NCI-H2196 (cell line): ENCODE results near the gene SLC6A13.
"Not testable (repeated sequence)": the region's sequence is repeated elsewhere in the genome, so short reads cannot be mapped to it uniquely, and the experiment has no call there.

Source experiments
- DNase-seq: peaks from one replicate; lab custom pipeline; 2025; ENCODE audit not compliant: unreplicated experiment; lab: John Stamatoyannopoulos, UW

Gene SLC6A13

DNA sequence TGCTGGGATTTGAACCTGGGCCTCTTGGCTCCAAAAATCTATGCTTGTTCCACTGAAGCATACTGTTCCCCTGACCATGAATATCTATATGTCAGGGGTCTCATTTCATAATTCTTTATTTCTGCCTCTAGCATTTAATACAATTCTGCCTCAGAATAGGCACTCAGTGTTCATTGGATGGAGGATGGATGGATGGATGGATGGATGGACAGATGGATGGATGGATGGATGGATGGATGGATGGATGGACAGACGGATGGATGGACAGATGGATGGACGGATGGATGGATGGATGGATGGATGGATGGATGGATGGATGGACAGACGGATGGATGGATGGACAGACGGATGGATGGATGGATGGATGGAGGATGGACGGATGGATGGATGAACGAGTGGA is 45.6 kb downstream of the SLC6A13 start:
- not testable (repeated sequence) for DNase-seq

DNA sequence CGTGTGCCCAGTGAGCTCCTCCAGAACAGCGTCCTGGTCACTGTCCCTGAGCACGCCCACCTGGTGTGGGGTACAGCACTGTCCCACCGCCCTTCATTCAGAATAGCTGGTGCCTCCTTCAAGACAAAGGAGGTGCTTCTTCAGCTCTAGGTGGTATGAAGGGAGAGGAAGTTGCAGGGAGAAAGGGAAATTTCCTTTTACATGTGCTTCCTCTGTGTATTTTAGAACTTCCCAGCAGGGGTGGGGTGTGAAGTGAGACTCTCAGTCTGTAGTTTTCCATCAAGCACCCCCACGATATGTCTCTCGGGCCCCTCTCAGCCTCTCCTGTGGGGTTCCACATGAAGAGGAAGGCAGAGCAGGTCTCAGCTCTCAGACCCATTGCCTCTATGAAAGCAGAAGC is 47.5 kb downstream of the SLC6A13 start:
- DNase-seq: no peak

DNA sequence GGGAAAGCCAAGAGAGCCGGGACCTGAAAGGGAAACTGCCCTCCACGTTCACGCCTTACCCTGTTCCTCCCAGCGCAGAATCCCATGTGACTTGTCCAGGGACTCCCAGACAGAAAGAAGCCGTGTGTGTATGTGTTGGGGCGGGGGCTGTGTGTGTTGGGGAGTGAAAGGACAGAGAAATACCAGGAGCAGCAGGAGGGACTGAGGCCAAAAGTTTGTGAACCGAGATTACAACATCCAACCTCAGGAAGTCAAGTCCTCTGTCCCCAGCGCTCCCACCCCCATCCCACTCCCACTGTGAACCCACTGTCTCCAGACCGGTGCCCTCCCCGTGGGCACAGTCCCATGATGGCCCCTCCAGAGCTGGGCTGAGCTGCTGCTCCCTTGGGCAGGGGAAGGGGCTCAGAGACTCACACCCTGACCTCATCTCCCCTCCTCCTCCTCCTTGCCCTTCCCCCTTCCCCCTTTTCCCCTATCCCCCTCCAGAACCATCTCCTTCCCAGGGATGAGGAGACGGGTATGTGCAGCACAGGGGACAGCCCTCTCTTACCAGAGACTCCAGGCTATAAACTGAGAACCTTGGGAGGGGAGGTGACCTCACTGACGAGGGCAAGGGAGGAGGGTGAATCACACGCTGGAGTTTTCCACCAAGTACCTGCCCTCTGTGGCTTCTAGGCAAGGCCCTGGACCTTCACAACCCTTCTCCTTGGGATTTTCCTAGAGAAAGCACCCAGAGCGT is 48.5 kb downstream of the SLC6A13 start, which contains the start of gene SLC6A12:
Gene SLC6A12 (minus strand): TSS at position 155 of the 739 bp plus-strand sequence. CDS start 4,171 bp downstream, outside the sequence.
- no peak for DNase-seq

DNA sequence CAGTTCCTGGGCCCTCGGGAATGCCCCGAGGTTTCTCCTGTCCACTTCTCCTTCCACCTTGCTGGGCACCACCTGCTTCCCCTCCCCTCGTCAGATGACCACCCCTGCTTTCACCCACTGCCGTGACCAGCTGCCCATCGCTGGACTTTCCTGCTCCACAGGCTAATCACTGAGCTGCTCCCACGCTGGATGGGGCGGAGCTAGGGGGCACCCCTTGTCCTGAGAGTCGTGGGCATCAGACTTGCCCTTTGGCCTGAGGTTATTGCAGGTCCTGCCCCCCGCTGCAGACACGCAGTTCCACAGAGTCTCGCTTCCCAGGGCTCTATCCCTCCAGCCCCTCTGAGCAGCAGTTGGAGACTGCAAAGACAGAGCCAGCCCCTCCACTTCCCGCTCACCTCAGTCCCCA is 49.1 kb downstream of the SLC6A13 start:
- no peak for DNase-seq

DNA sequence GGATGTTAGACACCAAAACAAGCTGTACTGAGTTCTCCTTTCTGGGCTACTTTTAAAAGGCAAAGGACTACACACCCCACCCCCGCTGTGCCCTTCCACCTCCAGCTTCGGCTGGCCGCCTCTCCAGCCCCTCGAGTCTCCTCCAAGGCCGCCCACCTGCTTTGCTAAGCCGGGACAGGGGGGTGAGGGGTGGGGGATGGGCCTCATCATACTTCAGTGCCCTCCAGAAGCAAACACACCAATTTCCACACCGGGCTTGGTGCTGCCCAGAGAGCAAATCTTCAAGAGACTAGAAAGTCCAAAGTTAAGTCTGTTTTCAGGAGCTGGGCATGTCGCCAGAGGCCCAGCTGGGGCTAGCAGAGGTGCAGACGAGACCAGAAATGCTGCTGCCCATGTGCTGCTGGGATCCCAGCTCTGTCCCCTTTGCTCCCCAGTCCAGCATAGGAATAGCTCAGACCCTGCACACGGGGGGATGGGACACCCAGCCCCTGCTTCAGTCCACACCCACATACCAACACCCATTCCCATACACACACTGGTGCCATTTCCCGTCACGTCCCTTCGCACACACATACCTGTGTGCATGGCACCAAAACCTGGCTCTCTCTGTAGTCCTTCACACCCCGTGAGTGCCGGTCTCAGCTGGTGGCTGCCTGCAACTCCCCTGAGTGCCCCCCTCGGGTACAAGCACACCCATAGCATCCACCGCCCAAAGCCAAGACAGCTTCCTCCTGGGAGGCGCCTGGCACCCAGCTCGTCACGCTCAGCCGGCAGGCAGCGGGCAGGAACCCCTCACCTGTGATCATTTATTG is 49.7 kb downstream of the SLC6A13 start:
- DNase-seq: no peak

DNA sequence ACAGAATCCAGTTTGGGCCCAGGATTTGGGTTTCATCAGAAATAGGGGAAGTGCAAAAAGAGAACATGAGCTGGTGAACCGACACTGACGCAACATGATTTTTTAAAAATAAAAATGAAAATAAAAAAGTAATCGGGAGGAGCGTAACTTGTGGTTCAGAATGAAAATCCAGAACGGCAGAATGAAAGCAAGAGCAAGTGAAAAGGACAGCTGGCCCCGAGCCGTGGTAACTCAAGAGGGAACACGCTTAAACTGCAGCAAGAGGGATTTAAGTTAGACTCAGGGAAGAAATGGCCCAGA is 50.3 kb downstream of the SLC6A13 start:
- DNase-seq: no peak

DNA sequence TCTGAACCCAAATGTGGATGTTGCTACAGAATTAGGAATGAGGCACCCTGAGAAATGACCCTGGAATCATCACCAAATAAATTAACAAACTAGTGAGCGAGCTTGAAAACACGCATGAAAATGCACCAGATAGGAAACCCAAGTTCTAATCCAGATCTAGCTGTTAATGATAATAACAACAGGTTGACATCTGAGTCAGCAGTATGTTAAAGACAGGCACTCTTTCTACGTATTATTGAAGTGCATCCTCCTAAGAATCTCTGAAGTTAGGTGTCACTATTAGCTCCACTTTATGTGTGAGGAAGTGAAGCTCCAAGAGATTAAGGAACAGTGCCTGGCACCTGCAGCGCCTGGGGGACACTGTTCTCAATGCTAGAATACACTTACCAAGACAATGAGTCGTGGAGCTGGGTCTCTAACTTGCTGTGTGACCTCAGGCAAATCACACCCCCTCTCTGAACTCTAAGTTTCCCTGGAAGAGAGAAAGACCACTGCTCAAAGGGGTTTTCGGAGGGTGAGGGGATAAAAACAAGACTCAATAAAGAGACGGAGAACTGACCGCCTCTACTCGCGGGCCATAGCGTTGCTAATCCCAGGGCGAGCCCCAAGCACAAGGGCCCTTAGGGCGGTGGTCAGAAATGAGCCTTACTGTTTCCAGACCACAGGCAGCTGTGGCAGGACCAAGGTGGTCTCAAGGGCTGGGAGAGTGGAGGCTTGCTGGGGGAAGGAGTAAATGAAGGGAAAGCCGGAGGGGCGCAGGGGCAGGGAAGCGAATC is 50.8 kb downstream of the SLC6A13 start:
- no peak for DNase-seq

DNA sequence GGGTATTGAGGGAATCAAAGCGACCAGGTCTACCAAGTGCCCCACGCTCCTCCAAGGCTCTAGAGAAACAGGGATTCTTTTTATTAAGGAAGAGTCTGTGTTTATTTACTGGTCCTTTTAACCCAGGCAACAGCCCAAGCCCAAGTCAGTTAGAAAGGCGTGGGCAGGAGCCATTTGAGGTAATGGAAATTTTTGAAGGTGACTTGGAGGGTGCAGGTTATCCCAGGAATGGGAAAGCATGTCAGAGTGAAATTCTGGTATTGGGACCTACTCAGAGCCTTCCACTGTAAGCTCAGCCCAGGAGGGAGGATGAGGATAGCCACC is 51.5 kb downstream of the SLC6A13 start:
- no peak for DNase-seq

DNA sequence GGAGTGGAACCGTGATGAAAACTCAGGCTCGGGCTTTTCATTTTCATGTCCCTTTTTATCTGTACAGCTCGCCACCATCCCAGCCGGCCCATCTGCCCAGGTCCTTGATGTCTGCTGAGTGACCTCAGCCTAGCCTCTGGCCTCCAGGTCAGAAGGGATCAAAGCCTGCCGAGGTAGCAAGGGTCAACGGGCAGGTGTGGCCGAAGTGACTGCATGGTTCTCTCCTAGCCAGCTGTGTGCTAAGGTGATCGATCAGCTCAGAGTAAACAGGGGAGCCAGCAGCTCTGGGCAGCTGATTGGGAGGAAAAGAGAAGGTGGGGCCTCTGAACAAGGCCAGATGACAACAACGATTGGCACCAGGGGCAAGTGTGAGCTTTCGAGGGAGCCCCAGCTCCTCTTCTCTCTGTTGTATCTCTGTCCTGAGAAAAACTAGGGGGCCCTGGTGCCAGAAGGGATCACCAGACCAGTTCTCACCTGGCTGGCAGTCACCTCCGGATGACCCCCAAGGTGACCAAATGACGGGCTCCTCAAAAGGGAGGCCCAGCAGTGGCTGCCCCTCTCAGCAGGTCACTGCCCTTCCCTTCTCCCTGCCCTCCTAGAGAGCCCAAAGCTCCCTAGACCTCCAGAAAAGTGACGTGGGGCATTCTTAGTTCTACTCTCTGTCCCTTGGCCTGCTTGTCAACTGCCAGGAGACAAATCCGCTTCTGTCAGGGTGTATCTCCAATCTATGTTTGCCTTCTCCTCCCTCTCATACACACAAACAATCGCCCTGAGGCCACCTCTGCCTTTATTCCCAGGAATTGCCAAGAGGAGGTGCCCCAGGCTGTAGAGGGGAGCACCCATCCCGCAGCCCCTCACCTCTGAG is 52.1 kb downstream of the SLC6A13 start:
- DNase-seq: no peak

DNA sequence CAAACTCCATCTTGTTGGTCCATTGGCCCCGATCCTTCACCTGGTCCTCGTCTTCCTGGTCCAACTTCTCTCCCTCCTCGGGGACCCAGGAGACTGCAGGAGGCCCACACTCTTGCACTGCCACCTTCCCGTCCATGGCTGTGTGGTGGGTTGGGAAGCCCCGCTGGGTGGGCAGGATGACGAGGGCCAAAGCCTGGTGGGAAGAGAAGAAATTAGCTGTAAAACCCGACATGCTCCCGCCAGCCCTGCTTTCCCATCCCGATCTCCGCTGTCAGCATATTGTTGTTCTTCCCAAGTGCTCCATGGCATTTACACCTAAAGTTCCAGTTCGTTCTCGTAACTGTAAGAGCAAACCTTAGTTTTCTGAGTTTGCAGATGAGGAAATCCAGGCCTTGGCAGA is 52.8 kb downstream of the SLC6A13 start:
- no peak for DNase-seq

DNA sequence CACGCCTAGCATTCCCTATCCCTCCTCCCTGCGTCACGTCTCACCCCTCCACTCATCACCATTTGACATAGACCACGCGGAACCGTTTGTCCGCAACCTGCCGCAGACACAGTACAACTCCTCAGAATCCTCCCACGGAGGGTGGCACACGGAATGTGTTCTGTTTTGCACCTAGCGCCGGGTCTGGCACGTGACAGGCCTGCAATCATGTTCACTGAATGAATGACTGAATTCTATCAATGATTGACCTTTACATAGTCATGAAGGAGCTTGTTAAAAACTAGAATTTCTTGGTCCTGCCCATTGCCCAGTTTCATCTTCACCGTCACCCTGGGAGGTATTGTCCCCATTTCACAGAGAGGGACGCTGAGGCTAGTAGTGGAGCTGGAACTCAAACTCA is 53.4 kb downstream of the SLC6A13 start:
- DNase-seq: no peak

DNA sequence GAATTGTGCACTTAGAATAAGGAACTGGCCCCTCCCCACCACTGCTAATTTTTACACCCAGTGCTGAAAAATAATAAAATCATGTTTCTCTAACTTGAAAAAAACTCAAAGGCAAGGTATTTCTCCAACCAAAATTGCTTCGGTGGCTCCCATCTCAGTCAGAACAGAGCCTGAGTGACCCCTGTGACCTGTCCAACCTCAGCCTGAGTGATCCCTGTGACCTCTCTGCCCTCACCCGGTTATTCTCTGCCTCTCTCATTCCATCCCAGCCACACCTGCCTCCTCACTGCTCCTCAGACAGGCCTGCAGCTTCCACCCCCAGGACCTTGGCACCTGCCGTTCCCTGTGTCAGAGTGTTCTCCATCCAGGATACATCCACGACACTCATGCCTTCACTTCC is 53.8 kb downstream of the SLC6A13 start:
- DNase-seq: no peak

DNA sequence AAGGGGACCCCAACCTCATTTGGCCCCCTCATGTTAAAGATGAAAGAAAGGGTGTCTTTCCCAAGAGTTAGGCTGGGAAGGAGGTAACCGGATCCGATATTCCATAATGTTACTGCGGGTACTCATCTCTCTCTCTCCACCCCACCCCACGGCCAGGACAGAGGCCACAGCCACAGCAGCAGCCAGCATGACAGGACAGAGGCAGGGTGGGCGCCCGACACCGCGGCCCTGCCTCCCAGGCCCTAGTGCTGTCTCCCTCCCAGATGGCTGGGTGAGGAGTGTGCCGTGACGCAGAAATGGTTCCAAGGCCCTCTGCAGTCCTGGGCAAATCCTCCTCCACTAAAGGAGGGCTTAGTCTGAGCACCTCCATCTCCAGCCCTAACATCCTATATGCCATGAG is 54.8 kb downstream of the SLC6A13 start:
- no peak for DNase-seq

DNA sequence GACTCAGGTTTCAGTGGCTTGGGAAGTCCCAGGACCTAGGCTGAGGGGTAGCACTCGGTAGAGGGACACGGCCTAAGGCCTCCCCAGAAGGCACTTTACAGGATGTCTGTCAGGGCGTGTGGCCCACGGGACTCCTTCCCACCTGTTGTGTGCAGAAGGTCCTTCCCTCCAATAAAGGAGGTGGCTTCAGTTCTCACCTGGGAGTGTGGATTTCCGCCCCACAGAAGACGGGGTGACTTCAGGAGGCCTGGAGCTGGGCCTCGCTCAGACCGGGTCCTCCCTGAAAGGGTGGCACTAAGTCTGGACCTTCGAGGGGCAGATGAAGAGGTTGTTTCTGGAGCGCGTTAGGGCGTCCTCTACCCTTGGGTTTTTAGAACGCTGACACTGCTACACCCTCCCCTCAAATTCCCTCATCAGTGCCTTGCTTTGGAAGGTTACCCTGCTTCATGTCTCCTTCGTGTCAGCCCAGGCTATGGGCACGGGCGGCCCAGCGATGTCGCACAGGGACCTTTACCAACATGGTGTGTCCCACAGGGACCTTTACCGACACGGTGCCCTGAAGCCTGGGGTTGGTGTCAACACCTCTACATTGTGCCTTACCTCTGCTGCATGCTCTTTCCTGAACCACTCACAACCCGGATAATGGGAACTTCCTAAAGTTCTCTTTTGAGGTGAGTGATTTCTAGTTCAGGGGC is 55.7 kb downstream of the SLC6A13 start:
- DNase-seq: no peak

DNA sequence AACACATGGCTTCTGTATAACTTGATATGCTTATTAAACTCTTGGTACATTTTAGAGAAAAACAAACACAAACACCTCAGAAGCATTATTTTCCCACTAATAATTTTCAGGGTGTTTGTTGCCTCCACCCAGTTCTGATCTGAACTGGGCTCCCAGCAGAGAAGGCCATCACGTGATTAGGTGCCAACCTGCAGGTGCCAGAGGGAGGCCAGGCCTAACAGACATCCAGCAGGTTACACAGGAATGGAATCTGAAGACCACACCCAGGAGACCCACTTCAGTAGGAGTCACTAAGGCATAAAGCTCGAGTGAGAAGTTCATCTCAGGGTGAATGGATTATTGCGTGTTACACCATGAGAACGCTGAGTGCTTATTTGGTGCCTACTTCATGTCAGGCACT is 57.6 kb downstream of the SLC6A13 start:
- no peak for DNase-seq

DNA sequence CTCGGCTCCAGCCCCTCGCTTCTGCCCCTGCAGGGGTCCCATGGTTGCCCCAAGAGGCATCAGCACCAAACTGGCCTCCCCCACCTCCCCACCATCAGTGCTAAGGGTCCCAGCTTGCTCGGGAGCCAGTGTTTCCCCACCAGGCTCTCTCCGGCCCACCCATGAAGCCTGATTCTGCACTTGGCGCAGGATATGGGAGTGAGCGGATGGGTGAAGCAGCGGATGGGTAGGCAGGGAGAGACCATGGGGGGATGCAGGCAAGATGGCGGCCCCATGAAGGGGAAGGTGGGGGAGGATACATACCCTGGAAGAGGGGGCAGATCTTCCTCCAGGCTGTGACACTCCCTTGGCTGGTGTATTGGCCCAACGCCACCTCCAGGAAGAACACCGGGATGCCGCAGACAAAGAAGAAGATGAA is 58.4 kb downstream of the SLC6A13 start:
- no peak for DNase-seq

DNA sequence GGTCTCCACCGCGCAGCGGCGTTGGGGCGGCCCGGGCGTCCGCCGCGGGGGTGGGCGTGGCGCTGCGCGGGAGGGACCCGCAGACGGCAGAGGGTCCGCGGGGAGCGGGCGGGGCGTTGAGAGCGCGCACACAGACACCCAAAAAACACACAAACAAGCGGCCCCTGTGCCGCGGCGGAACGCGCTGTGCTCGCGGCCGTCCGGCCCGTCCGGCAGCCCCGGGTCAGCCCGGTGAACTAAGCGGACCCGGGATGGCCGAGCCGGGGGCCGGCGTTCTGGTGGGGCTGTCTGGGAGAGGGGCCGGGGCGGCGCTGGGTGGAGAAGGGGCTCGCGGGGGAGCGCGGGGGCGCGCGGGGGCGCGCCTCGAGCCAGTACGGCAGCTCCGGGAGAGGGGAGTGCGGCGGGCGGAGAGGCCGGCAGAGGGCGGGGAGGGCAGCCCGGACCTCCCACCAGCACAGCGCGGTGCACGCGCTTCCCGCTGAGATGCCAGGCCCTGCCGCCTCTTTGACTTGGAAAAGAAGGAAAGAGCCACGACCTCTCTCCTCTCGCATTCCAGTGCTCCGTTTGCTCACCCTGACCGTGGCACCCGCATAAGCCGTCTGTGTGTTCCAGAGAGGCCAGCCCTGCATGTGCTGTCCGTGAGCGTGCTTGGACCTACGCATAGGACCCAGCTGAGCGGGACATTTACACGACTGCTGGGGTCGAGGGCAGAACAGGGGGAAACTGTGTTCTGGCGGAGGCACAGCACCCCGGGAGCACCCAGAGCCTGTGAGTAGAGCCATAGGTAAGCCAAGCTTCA is 59.0 kb downstream of the SLC6A13 start:
- DNase-seq: no peak

DNA sequence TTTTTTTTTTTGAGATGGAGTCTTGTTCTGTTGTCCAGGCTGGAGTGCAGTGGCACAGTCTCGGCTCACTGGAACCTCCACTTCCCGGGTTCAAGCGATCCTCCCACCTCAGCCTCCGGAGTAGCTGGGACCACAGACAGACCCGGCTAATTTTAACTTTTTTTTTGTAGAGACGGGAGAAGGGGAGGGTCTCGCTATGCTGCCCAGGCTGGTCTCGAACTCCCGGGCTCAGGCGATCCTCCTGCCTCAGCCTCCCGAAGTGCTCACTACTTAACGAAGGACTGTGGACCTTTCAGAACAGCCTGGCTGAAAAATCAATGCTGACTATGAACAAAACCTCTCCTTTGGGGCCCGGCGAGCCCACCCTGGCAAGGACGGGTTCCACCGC is 59.6 kb downstream of the SLC6A13 start:
- no peak for DNase-seq

DNA sequence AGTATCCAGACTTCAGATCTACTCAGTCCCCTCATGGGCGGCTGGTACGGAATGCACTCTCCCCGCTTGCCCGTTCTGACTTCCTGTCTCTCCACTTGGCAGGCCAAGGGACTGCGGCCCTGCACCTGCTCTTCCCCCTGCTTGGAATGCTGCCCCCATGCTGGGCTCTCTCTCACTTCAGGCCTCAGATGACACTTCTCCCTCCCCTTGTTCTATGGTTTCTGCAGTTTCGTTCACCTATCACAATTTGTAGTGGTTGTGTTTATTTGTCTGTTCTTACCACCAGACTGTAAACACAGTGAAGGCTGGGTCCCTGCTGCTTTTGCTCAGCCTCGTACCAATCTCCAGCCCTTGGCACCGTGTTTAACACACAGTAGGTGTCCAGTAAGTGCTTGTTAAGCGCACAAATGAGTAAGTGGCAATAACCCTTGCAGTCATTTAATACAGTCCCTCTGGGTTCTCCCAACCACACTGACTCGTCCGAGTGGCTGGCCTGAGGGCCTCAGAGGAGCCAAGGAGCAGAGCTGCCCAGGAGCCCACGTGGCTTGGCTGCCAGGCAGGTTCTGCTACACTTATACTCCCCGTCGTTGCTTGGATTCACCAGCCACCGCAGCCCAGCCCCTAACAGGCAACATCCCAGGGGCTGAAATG is 60.4 kb downstream of the SLC6A13 start:
- peak; percentile 77 for DNase-seq
